RPMI7951 (cell line): ENCODE data around the gene MPLKIP. TPM values are rescaled to one million over a fixed set of nuclear protein-coding genes. Genes with fewer than 3 reads are reported as not detected.

Experiments used
- total RNA-seq: library from RNA; depleted of rRNA; stranded (reverse); fragments of >200 nt; shearing (Covaris generic); gene quantifications from 2 replicates; pipeline ENCODE4 v1.2.3, GENCODE V29; 2014; rRNA removed

MPLKIP gene
- total RNA-seq, 1 experiment from 2014 or later: 80.3 TPM

Other genes starting within 250 kb of the MPLKIP start
- gene CDK13, start 184.4 kb downstream of the MPLKIP start, total RNA-seq: 32.7 and 43.1 TPM in 2 replicates
- 10.7 and 12.4 TPM in 2 replicates for gene SUGCT, start 383 bp upstream of the MPLKIP start, total RNA-seq